Endothelial cell of umbilical vein (primary cell): ENCODE measurements around the gene CIB4. TPM values are rescaled to one million over a fixed set of nuclear protein-coding genes. Genes with fewer than 3 reads are reported as not detected.

Source experiments
- BruUV-seq: library from RNA; stranded (reverse); fragments of 400-500 nt; replicated peaks from 2 replicates; lab custom pipeline; 2021; lab: Mats Ljungman, UMichigan
- CTCF ChIA-PET: fragments of 300-600, 350-600 bp; sonication (Branson Sonifier 250); formaldehyde crosslinking; loops from one replicate; lab custom pipeline; 2021; ENCODE audit warnings: antibody characterized with exemption, inconsistent platforms; lab: Charles Lee
- POLR2A ChIA-PET: fragments of 300-600, 350-600 bp; sonication (Branson Sonifier 250); formaldehyde crosslinking; loops from one replicate; lab custom pipeline; 2021; ENCODE audit warnings: antibody characterized with exemption, inconsistent platforms; lab: Charles Lee
- DNase-seq: peaks from one replicate; pipeline ENCODE4 v3.0.0-alpha.2; 2011; ENCODE audit warnings: low read depth, low spot score
- FAIRE-seq: peaks from 2 replicates; lab custom pipeline; 2011; peaks lifted over from hg19 to GRCh38; lab: Jason Lieb, UNC
- H2AFZ ChIP-seq: 2 replicates; pipeline ENCODE4 v1.6.0; 2012; ENCODE audit warnings: low read depth, low read length, control low read depth, inconsistent platforms
- H3K27ac ChIP-seq: 2 replicates; pipeline ENCODE4 v1.5.1; 2011; ENCODE audit warnings: low read depth, mild to moderate bottlenecking, control low read depth, low read length, moderate library complexity; ENCODE audit not compliant: insufficient read depth
- H3K27me3 ChIP-seq, 2 experiments: 2 replicates each; pipeline versions ENCODE4 v1.6.0 to v1.6.1; 2011; ENCODE audit warnings: low read length in 2 of 2, mixed read lengths in 1 of 2; ENCODE audit not compliant: control insufficient read depth in 2 of 2, insufficient read depth in 2 of 2
- H3K36me3 ChIP-seq, 2 experiments: 2 replicates in 1 of 2; 3 replicates in 1 of 2; pipeline ENCODE4 v1.5.1; 2011; ENCODE audit warnings: low read length in 2 of 2, mild to moderate bottlenecking in 1 of 2, moderate library complexity in 1 of 2; ENCODE audit not compliant: control insufficient read depth in 2 of 2, insufficient read depth in 2 of 2; ENCODE audit errors: extremely low read depth in 1 of 2
- H3K4me1 ChIP-seq: 3 replicates; pipeline ENCODE4 v1.5.1; 2011; ENCODE audit warnings: mild to moderate bottlenecking, low read length; ENCODE audit not compliant: control insufficient read depth, insufficient read depth; ENCODE audit errors: extremely low read depth
- H3K4me2 ChIP-seq: 2 replicates; pipeline ENCODE4 v1.6.1; 2011; ENCODE audit warnings: low read length, control low read depth, mixed read lengths; ENCODE audit not compliant: insufficient read depth
- H3K4me3 ChIP-seq, 3 experiments: fragments of 200-600 bp in 1 of 3; sonication (generic), shearing (Covaris generic) in 1 of 3; replicated peaks in 1 of 3; 2 replicates each; pipeline ENCODE4 v1.5.1; 2011 to 2016; ENCODE audit warnings: control low read depth in 3 of 3, low read length in 3 of 3, mild to moderate bottlenecking in 2 of 3, inconsistent platforms in 1 of 3, low read depth in 1 of 3, moderate library complexity in 1 of 3; ENCODE audit not compliant: insufficient read depth in 1 of 3
- H3K79me2 ChIP-seq: 2 replicates; pipeline ENCODE4 v1.6.0; 2012; ENCODE audit warnings: low read length, inconsistent platforms; ENCODE audit not compliant: control insufficient read depth, insufficient read depth
- H3K9ac ChIP-seq: replicated peaks from 2 replicates; pipeline ENCODE3; 2011; ENCODE audit warnings: low read length, control low read depth; ENCODE audit not compliant: insufficient read depth; ENCODE audit errors: extremely low read depth
- H3K9me1 ChIP-seq: replicated peaks from 3 replicates; pipeline ENCODE4 v1.6.0; 2011; ENCODE audit warnings: mild to moderate bottlenecking, low read length; ENCODE audit not compliant: control insufficient read depth, insufficient read depth; ENCODE audit errors: extremely low read depth
- H3K9me3 ChIP-seq: replicated peaks from 2 replicates; pipeline ENCODE4 v1.5.1; 2012; ENCODE audit warnings: low read length, inconsistent platforms; ENCODE audit not compliant: control insufficient read depth, insufficient read depth
- H4K20me1 ChIP-seq: replicated peaks from 2 replicates; pipeline ENCODE3; 2011; ENCODE audit warnings: mild to moderate bottlenecking, low read length; ENCODE audit not compliant: control insufficient read depth, insufficient read depth; ENCODE audit errors: extremely low read depth
- CTCF ChIP-seq, 2 donors: IDR thresholded peaks; 1 replicate in 1 of 2; 2 replicates in 1 of 2; pipeline ENCODE4 v1.5.1; 2011; ENCODE audit warnings: low read length in 2 of 2, mild to moderate bottlenecking in 2 of 2, moderate library complexity in 2 of 2, control low read depth in 1 of 2, inconsistent platforms in 1 of 2, low read depth in 1 of 2; ENCODE audit not compliant: insufficient read depth in 1 of 2; ENCODE audit errors: extremely low read depth in 1 of 2
- GATA2 ChIP-seq: IDR thresholded peaks from 2 replicates; pipeline ENCODE4 v1.7.0; 2011; ENCODE audit warnings: low read depth, mild to moderate bottlenecking, moderate library complexity, mixed read lengths, low read length; ENCODE audit not compliant: insufficient read length, insufficient read depth
- JUN ChIP-seq: IDR thresholded peaks from 2 replicates; pipeline ENCODE4 v1.6.1; 2011; ENCODE audit warnings: borderline replicate concordance, low read depth; ENCODE audit not compliant: insufficient read length, insufficient read depth
- MYC ChIP-seq: IDR thresholded peaks from one replicate; pipeline ENCODE4 v1.6.1; 2011; ENCODE audit warnings: mild to moderate bottlenecking, low read depth, low read length
- POLR2A ChIP-seq: IDR thresholded peaks from 2 replicates; pipeline ENCODE4 v1.6.1; 2012; ENCODE audit warnings: low read depth, mild to moderate bottlenecking, control low read depth, low read length
- POLR2AphosphoS5 ChIP-seq: IDR thresholded peaks from 2 replicates; pipeline ENCODE4 v1.6.1; 2012; ENCODE audit warnings: low read depth, mild to moderate bottlenecking, control low read depth, low read length, moderate library complexity; ENCODE audit not compliant: insufficient read depth
- dilution Hi-C: fragments of 300-500 bp; cut with MboI; formaldehyde crosslinking; loops from one replicate; pipeline ENCODE4 v1.15.0; 2019; ENCODE audit warnings: low sequenced_read_pairs; ENCODE audit not compliant: extremely low pct_ligation_motif_present
- intact Hi-C: fragments of 100-400 bp; cut with micrococcal nuclease; formaldehyde crosslinking; loops from one replicate; pipeline ENCODE4 v1.10.0; 2022
- polyA plus RNA-seq, 4 experiments: library from polyadenylated mRNA; depleted of rRNA in 3 of 4; stranded (reverse) in 3 of 4; unstranded in 1 of 4; fragments of >200 nt; gene quantifications; 2 replicates each; pipeline versions ENCODE4 v1.2.1 to v1.2.3, GENCODE V29; 2011 to 2012; ENCODE audit warnings: missing spikeins in 1 of 4
- total RNA-seq: library from RNA; stranded (reverse); gene quantifications from 2 replicates; pipeline ENCODE4 v1.2.3, GENCODE V29; 2021
- TF ChIP-seq, protein P1 (sequence below): IDR thresholded peaks from 2 replicates; pipeline ENCODE4 v1.6.1; 2011; ENCODE audit not compliant: insufficient read depth, insufficient read length

CIB4 gene
- total and polyA plus RNA-seq, 2 donors (not counting 3 experiments of a cell fraction or from before 2014, with no cell fraction given) = not detected

- no peak overlapping the region for H3K4me2 ChIP-seq
- dilution Hi-C loops (no loop called here), intact Hi-C loops (no loop called here)
- H3K79me2 ChIP-seq = no peaks in the 10 kb centered on the region
- FAIRE-seq (no peak), DNase-seq (no peak)
- ChIA-PET CTCF (interaction anchor here (1.2 to 7.3 kb wide), 4 partner anchors 10 to 140 kb away, joined by 3 to 353 read pairs (median 8); no protein-coding TSS in a partner anchor), POLR2A (no interaction called here)
- H3K27me3 ChIP-seq = peaks cover 3 to 10% of the 10 kb centered on the region in 2 experiments
- H4K20me1 ChIP-seq = no peaks in the 10 kb centered on the region
- no peak overlapping the region for H2AFZ ChIP-seq
- H3K4me1 ChIP-seq = no peaks in the 10 kb centered on the region
- TF ChIP-seq, protein P1, sequence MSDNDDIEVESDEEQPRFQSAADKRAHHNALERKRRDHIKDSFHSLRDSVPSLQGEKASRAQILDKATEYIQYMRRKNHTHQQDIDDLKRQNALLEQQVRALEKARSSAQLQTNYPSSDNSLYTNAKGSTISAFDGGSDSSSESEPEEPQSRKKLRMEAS = no peak
- TF ChIP-seq CTCF (IDR thresholded peaks at IDR 0.05; ENCODE audit: extremely low read depth in 1 of 2, insufficient read depth in 1 of 2, low read depth in 1 of 2, low read length in 2 of 2) (no peak), GATA2 (no peak), JUN (no peak), POLR2A (no peak), POLR2AphosphoS5 (no peak), MYC (no peak)
- H3K36me3 ChIP-seq = no peaks in the 10 kb centered on the region
- H3K9me3 ChIP-seq = no peaks in the 10 kb centered on the region
- H3K27ac ChIP-seq = no peak overlapping the region
- BruUV-seq = no TSS peak
- no peaks in the 10 kb centered on the region for H3K9me1 ChIP-seq
- H3K9ac ChIP-seq = no peak overlapping the region
- H3K4me3 ChIP-seq = no peak overlapping the region
These were observed 38.6 kb downstream of the CIB4 start for GRCh38 chr2:26602575-26602974.
